ENCODE measurements around the gene UTP11.

The UTP11 gene

GRCh38 chr1:38003261-38004250 lies 9.0 kb upstream of the UTP11 start:
- DNase-seq (ENCODE audit: low read depth), result no peak

GRCh38 chr1:38004284-38005108 lies 8.0 kb upstream of the UTP11 start:
- DNase-seq (ENCODE audit: low read depth), result no peak

GRCh38 chr1:38005195-38006007 lies 7.1 kb upstream of the UTP11 start, which contains the start of gene FHL3:
Gene FHL3 (minus strand): TSS chr1:38005514. CDS start chr1:37999412, 6,102 bp downstream.
- no peak for DNase-seq (ENCODE audit: low read depth)

GRCh38 chr1:38006008-38006828 lies 6.3 kb upstream of the UTP11 start:
- no peak for DNase-seq (ENCODE audit: low read depth)

GRCh38 chr1:38009088-38009840 lies 3.3 kb upstream of the UTP11 start:
- DNase-seq (ENCODE audit: low read depth), result no peak

- DNase-seq (ENCODE audit: low read depth), result no peak
These were observed 2.7 kb upstream of the UTP11 start for GRCh38 chr1:38009841-38010180.

GRCh38 chr1:38013227-38013622 lies 691 bp downstream of the UTP11 start:
- DNase-seq (ENCODE audit: low read depth), result no peak

- no peak for DNase-seq (ENCODE audit: low read depth)
These were observed 1.6 kb downstream of the UTP11 start for GRCh38 chr1:38014171-38014570.

- no peak for DNase-seq (ENCODE audit: low read depth)
These were observed 2.3 kb downstream of the UTP11 start for GRCh38 chr1:38014724-38015424.

GRCh38 chr1:38015978-38016725 lies 3.6 kb downstream of the UTP11 start:
- DNase-seq (ENCODE audit: low read depth), result no peak

GRCh38 chr1:38018864-38019343 lies 6.4 kb downstream of the UTP11 start:
- no peak for DNase-seq (ENCODE audit: low read depth)

GRCh38 chr1:38020396-38020795 lies 7.9 kb downstream of the UTP11 start:
- no peak for DNase-seq (ENCODE audit: low read depth)

GRCh38 chr1:38021969-38022368 lies 9.4 kb downstream of the UTP11 start:
- DNase-seq (ENCODE audit: low read depth), result no peak

- DNase-seq (ENCODE audit: low read depth), result no peak
These were observed 10.3 kb downstream of the UTP11 start for GRCh38 chr1:38022810-38023209.

- DNase-seq (ENCODE audit: low read depth), result no peak
These were observed 12.7 kb downstream of the UTP11 start for GRCh38 chr1:38025233-38025632.

- no peak for DNase-seq (ENCODE audit: low read depth)
These were observed 13.1 kb downstream of the UTP11 start for GRCh38 chr1:38025664-38026063.

- DNase-seq (ENCODE audit: low read depth), result no peak
These were observed 14.2 kb downstream of the UTP11 start for GRCh38 chr1:38026592-38027200.

All from activated T-helper 1 cell treated with Interleukin-2 at 50 U/mL for 16 hours (primary cell).